HS-5 (cell line): ENCODE results near the gene MMP1.

ENCODE experiments used
- DNase-seq: peaks from one replicate; pipeline ENCODE4 v3.0.0-alpha.2; 2012; ENCODE audit warnings: low read depth

Gene MMP1

GRCh38 chr11:102806296-102806695, 8.3 kb upstream of the MMP1 start:
- no peak for DNase-seq

GRCh38 chr11:102802341-102802740, 4.4 kb upstream of the MMP1 start:
- peak; percentile 86 for DNase-seq

- no peak for DNase-seq
These were observed 2.8 kb upstream of the MMP1 start for GRCh38 chr11:102800767-102801166.

- DNase-seq: no peak
These were observed 1.9 kb upstream of the MMP1 start for GRCh38 chr11:102799681-102800340.

- no peak for DNase-seq
These were observed 3.6 kb downstream of the MMP1 start for GRCh38 chr11:102794382-102794781.

GRCh38 chr11:102793677-102794290, 4.2 kb downstream of the MMP1 start:
- DNase-seq: no peak

GRCh38 chr11:102792604-102793003, 5.4 kb downstream of the MMP1 start:
- DNase-seq: no peak

- no peak for DNase-seq
These were observed 6.5 kb downstream of the MMP1 start for GRCh38 chr11:102791271-102792036.

- no peak for DNase-seq
These were observed 9.5 kb downstream of the MMP1 start for GRCh38 chr11:102788334-102788995.

GRCh38 chr11:102784380-102784779, 13.6 kb downstream of the MMP1 start:
- no peak for DNase-seq

GRCh38 chr11:102783720-102784119, 14.2 kb downstream of the MMP1 start:
- DNase-seq: no peak

- DNase-seq: no peak
These were observed 14.9 kb downstream of the MMP1 start for GRCh38 chr11:102783016-102783415.

GRCh38 chr11:102781676-102782075, 16.3 kb downstream of the MMP1 start:
- no peak for DNase-seq

- DNase-seq: no peak
These were observed 17.5 kb downstream of the MMP1 start, which contains the start of gene MMP10 for GRCh38 chr11:102780491-102780918. Gene MMP10 (minus strand): TSS chr11:102780628. CDS start chr11:102780591, 37 bp downstream.

- no peak for DNase-seq
These were observed 21.5 kb downstream of the MMP1 start for GRCh38 chr11:102776454-102776853.

GRCh38 chr11:102773386-102773785, 24.6 kb downstream of the MMP1 start:
- DNase-seq: no peak

GRCh38 chr11:102771351-102771750, 26.6 kb downstream of the MMP1 start:
- no peak for DNase-seq

- no peak for DNase-seq
These were observed 27.8 kb downstream of the MMP1 start for GRCh38 chr11:102770191-102770590.

- no peak for DNase-seq
These were observed 30.2 kb downstream of the MMP1 start for GRCh38 chr11:102767800-102768199.

GRCh38 chr11:102763440-102763839, 34.5 kb downstream of the MMP1 start:
- DNase-seq: peak; percentile 41

- peak; percentile 48 for DNase-seq
These were observed 35.6 kb downstream of the MMP1 start for GRCh38 chr11:102762361-102762767.

- DNase-seq: no peak
These were observed 36.2 kb downstream of the MMP1 start for GRCh38 chr11:102761646-102762238.
